H1 (cell line): Measurements from ENCODE around the gene MYRF. TPM values are rescaled to one million over a fixed set of nuclear protein-coding genes. Genes with fewer than 3 reads are reported as not detected.

Experiments used
- POLR2AphosphoS5 ChIP-seq: IDR thresholded peaks from 2 replicates; pipeline ENCODE4 v1.6.1; 2011; ENCODE audit warnings: low read depth, low read length
- polyA plus RNA-seq, 7 experiments: library from polyadenylated mRNA; depleted of rRNA in 3 of 7; stranded (reverse) in 5 of 7; unstranded in 2 of 7; fragments of >200 nt in 5 of 7; fragments of 200-250 nt in 2 of 7; gene quantifications; 1 replicate in 5 of 7; 2 replicates in 1 of 7; 4 replicates in 1 of 7; pipeline versions ENCODE4 v1.2.1 to v1.2.3, GENCODE V29; 2011 to 2013; ENCODE audit warnings: missing spikeins in 2 of 7, mixed read lengths in 2 of 7
- total RNA-seq: library from RNA; stranded (reverse); fragmentation: NEBNext Ultra II Directional; extraction: Animal tissue kit (Norgen Biotek cat#: 25700); gene quantifications from 2 replicates; pipeline ENCODE4 v1.2.1, GENCODE V29; 2021
- TF ChIP-seq, protein P1 (sequence below): IDR thresholded peaks from 2 replicates; pipeline ENCODE4 v1.6.1; 2012; ENCODE audit warnings: inconsistent platforms

The MYRF gene
- total and polyA plus RNA-seq, 2 of the 8 experiments (the other 6 are each of a cell fraction or from before 2014, with no cell fraction given) = 6.0 to 6.1 TPM

DNA sequence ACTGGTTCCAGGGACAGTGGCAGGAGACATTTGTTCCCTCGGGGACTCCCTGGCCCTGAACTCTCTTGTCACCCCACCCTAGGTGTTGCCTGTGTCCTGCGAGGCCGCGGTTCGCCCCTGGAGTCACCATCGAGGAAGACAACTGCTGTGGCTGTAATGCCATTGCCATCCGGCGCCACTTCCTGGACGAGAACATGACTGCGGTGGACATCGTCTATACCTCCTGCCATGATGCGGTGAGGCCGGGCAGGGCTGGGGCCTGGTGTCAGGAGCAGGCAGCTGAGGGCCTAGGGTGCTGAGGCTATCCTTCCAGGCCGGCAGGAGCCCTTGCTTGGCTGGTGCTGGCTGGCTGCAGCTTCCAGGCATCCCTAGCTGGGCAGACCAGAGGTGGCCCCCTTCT is 17.7 kb upstream of the MYRF start (continued):
- TF ChIP-seq POLR2AphosphoS5 = no peak
- TF ChIP-seq, protein P1, sequence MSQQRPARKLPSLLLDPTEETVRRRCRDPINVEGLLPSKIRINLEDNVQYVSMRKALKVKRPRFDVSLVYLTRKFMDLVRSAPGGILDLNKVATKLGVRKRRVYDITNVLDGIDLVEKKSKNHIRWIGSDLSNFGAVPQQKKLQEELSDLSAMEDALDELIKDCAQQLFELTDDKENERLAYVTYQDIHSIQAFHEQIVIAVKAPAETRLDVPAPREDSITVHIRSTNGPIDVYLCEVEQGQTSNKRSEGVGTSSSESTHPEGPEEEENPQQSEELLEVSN = no peak
